GM19455 (cell line): Measurements from ENCODE around the gene PIGO.

ENCODE experiments used
- ATAC-seq: cut with Tn5 transposase; IDR thresholded peaks from one replicate; pipeline ENCODE4 v1.9.1; 2021; ENCODE audit not compliant: unreplicated experiment

Gene PIGO

GRCh38 chr9:35107297-35108290 lies 11.2 kb upstream of the PIGO start:
- no peak for ATAC-seq

DNA sequence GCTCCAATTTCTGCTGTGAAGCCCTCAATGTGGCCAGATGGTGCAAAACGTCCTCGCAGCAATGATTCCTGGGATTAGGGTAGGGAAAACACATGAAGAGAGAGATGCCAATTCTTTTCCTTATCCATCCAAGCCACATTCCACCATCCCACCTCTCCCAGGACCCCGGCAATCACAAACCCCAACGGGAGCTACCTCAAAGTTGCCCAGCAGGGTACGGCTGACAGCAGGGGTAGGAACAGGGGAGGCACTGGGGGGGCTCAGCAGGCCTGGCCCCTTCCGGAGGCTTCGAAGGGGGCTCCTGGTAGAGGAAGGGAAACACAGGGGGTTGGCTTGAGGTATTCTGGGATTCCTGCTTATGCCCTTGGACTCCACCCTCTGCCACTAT lies 9.9 kb upstream of the PIGO start:
- no peak for ATAC-seq

DNA sequence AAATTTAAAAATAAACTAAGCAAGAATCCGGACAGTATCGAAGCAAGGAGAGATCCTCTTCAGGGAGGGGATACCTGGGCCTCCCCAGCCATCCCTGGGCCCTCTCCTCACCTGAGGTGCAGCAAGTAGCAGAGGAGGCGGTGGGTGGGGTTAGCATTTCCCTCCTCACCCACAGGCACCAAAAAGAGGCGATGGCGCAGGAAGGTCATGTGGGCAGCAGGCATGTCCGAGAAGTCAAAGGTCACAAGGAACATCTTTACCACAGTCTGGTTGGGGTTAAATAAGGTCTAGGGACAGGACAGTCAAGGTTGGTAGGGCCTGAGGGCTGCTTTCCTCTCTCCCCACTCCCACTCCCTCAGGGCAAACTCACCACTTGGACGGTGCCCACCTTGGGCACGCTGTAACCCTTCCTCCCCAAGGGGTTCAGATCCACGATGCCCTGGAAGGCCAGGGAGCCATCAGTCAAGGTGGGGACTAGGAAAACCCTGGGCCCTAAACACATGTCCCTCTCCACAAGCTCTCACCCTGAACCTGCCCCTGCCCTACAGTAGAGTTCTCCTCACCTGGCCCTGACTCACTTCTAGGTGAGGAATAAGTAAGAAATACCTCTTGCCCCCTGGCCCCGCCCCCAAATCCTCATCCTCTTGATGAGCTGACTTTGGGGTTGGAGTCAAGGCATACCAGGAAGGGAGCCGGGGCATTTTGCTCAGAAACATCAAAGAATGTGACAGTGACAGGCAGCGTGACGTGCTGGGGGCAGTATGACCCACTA lies 9.4 kb upstream of the PIGO start:
- no peak for ATAC-seq

DNA sequence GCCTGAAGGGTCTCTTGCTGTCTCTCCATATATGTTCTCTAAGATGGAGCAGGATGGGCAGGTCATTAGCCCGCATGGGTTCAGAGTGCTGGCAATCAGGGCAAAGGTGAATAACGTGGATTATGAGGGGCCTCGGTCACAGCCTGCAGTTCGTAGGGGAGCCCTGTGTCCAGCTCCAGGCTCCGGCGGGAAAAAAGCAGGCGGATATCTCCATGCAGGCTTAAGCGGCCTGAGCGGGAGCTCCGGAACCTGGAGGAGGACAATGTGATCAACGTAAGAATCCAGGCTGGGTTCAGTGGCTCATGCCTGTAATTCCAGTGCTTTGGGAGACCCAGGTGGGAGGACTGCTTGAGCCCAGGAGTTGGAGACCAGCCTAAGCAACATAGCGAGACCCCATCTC lies 8.7 kb upstream of the PIGO start:
- ATAC-seq, result no peak

- no peak for ATAC-seq
These were observed 8.2 kb upstream of the PIGO start for GRCh38 chr9:35104586-35104985.

DNA sequence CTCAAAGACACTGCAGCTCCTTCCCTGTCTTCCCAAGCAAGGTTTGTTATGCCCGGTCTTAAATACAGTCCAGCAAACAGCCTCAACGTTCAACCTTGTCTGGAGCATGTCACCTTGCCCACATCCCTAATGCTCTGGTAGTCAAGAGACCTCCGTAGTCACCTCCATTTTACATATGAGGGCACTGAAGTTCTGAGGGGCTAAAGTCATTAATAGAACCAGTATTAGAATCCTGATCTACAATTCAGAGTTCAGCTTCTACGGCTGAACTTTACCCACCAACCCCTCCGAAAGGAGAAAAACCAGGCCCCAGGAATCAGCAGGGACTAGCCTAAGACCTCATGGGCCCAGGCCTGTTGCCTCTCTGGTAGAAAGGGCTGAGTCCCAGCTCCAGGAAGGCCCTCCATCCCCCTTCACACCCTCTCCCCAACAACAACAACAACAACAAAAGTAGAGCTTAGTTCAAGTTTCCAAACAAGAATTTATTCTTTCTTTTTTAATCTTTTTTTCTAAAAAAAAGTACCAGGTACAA lies 7.3 kb upstream of the PIGO start:
- ATAC-seq, result no peak

GRCh38 chr9:35102769-35103659 lies 6.6 kb upstream of the PIGO start, which contains the start of gene STOML2:
TSS of gene STOML2 (minus strand) at chr9:35103131. CDS start at chr9:35103094, 37 bp downstream.
- peak; percentile 93 for ATAC-seq

DNA sequence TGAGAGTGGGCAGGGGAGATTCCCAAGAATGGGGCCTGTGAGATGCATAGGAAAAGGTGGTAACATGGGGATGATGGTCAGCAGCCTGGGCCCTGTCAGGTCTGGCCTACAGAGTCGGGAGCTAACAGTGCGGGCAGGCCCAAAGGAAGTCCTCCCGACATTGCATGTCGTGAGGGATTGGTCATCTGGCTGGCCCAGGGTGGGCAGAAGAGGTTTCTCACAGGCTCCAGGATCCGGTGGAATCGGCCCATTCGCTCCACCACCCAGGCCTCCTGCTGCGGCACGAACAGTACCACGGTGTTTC lies 6.0 kb upstream of the PIGO start:
- no peak for ATAC-seq

DNA sequence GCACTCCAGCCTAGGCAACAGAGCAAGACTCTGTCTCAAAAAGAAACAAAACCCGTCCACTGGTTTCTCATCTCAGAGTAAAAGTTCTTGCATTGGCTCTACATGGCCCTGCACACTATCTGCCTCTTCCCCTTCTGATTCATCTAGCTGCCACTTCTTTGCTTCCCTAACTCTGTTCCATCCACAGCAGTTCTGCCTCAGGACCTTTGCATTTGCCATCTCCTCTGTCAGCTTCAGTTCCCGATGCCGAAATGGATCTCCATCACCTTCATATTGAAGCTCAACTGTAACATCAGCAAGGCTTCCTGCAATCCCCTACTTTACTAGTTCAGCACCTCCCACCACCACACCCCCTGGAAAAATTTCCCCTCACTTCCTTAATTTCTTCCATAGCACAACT lies 1.2 kb upstream of the PIGO start:
- no peak for ATAC-seq

GRCh38 chr9:35091536-35091935 lies 4.9 kb downstream of the PIGO start:
- no peak for ATAC-seq

DNA sequence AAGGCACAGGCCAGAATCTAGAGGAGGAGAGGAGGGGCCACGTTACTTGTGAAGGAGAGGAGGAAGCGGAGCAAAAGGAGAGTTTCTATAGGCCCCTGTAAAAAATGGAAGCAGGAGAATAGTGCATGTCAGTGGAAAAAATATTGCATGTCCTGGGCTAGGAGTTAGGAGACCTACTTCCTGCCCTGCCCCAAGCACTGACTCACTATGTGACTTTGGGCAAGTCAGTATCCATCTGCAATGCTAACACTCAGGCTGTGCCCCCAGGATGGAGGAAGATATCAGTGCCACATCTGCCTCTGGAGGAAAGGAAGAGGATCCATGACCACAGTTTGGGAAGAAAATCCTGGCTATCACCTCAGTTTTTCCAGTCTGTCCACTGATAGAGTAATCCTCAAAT lies 7.0 kb downstream of the PIGO start:
- ATAC-seq, result no peak

GRCh38 chr9:35085078-35085477 lies 11.3 kb downstream of the PIGO start:
- no peak for ATAC-seq

DNA sequence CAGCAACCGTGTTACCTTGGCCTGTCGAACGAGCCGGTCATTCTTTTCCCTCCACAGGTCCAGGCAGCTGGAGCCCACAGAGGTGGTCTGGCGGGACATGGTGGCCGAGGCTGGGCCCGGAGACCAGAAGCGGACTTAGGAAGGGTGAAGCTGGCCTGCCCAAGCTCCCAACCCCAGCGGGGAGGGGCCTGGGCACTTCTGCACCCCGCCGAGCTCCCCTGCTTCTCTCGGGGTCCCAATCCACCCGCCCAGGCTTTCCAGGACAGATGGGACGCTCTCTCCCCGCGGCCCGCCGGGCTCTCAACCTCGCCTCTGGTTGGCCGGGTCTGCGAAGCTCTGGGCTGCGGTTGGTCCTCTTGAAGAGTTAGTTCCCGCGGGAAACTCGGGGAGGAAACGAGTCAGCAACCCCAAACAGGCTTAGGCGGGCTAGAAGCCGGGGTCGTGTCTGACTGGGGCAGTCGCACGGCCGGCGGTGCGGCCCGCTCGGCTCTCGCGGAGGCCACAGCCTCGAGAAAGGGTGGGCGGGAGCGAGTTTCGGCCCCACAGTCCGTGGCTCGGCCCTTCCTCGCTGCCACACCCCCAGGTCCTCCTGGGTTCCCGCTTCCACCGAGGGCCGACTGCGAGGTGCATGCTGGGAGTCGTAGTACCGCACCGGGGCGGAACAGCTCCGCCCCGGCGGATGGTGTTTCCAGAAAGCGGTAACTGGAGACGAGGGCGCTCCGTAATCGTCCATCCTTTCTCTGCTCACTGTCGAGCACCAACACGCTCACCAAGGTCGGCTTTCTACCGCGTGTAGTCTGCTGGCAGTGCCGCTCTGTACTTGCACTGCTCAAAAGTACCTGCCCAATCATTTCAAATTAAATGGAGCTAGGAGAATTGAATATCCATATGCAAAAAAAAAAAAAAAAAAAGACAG lies 16.7 kb downstream of the PIGO start, which contains the start of gene FANCG:
TSS of gene FANCG (minus strand) at position 517 of the 916 bp plus-strand sequence. CDS start at position 99, 418 bp downstream.
- peak; percentile 75 for ATAC-seq

GRCh38 chr9:35079041-35079425 lies 17.4 kb downstream of the PIGO start:
- ATAC-seq, result peak; percentile 2

DNA sequence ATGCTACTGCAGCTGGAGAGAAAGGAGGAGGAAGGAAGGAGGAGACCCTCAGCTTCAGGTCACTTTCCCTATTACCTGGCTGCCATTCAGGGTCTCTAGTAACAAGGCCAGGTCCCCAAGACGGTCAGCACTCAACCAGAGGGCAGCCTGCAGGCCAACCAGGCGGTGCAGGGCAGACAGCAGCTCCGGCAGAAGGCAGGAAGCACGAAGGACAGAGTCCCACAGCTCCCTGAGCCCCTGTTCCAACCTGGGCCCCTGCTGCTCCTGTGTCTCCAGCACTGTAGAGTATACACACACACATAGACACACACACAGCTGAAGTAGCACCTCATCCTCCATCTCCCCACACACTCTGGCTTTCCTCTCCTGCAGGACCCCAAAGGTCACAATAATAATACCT lies 18.3 kb downstream of the PIGO start:
- no peak for ATAC-seq

- ATAC-seq, result no peak
These were observed 19.5 kb downstream of the PIGO start for GRCh38 chr9:35076848-35077247.

DNA sequence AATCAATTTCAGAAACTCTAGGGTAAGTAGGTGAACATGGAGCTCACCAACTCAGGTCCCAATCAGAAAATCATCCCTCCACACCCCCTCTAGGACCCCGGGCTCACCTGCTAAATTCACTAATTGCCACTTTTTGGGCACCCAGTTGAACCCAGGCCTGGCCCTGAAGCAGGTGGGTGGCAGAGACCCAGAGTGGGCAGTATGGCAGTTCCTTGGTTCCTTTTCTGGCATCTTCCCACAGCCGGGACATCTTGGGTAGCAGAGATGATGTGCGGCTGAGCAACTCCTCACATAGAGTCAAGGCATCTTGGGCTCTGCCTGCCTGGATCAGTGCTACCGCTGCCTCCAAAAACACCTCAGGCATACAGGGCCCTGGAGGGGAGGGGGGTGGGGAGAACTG lies 21.0 kb downstream of the PIGO start:
- ATAC-seq, result no peak

GRCh38 chr9:35074791-35075190 lies 21.6 kb downstream of the PIGO start:
- no peak for ATAC-seq

DNA sequence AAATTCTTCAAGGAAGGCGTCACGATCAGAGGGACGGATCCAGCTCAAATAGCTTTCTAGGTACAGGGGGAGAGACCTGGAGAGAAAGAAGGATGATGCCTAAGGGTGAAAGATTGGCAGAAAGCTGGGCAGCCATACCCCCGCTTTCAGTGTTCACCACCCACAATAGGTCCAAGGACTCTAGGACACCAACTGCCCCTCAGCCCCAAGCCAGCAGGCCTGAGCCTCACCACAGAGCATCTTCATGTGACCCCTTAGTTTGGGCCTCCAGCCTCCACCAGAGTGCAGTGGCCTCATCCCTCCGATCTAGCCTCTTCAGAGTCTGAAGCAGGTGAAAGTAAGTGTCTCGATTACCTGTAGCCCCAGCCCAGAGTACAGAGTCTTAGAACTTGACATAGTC lies 22.2 kb downstream of the PIGO start:
- no peak for ATAC-seq

DNA sequence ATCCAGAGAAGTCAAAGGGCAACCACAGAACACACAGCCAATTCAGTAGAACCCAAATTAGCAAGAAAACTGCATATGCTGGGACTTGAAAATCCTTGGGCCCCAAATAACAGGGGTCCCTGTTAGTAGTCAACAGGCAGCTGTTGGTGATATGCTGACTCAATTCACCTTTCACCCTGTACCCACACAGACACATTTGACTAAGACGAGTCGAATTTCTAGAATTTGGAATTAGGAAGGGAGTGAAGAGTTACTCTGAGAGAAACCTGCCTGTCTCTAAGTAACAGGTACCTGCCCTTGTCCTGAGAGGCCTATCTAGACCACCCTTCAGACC lies 23.1 kb downstream of the PIGO start:
- ATAC-seq, result no peak
